SK-N-MC (cell line): ENCODE measurements around the gene MUS81.

Experiments used
- EZH2 ChIP-seq: fragments of 200-600 bp; sonication (generic); IDR thresholded peaks from one replicate; pipeline ENCODE4 v1.6.1; 2017; ENCODE audit warnings: antibody characterized with exemption
- FOXP2 ChIP-seq: optimal IDR thresholded peaks from 2 replicates; pipeline ENCODE3; 2011; ENCODE audit warnings: mild to moderate bottlenecking, moderate library complexity; ENCODE audit not compliant: insufficient read depth; ENCODE audit errors: extremely low read length, control extremely low read depth
- POLR2AphosphoS5 ChIP-seq: IDR thresholded peaks from 2 replicates; pipeline ENCODE4 v1.6.1; 2012; ENCODE audit warnings: mild to moderate bottlenecking, low read depth, low read length, borderline replicate concordance

- no peak for TF ChIP-seq EZH2
- no peak for TF ChIP-seq POLR2AphosphoS5
- no peak for TF ChIP-seq FOXP2
Measured at GRCh38 chr11:65907878-65908277, 47.6 kb downstream of the MUS81 start.
